ENCODE data around the gene SCN1A.

DNA sequence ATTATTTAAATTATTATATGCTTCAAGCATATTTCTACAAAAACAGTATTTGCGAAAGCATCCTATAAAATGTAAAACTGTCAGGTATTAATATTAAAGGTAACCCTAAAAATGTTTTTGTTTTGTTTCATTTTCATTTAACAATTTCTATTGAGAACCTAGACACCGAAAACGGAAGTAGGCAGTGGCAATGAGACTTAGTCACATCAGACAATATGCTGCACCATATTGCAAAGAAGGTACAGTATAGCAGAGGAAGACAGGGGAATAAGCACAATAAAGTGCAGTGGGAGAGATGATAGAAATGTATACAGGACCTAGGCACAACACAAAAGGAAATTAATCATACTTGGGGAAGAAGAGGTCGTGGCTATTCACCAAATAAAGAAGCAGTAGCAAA lies 12.2 kb downstream of the SCN1A start:
- no peak for TF ChIP-seq CTCF (IDR thresholded peaks at IDR 0.05)
- no peak for TF ChIP-seq POLR2A (IDR thresholded peaks at IDR 0.05)

Measured in upper lobe of left lung (tissue), 4 donors.